Activated CD8-positive, alpha-beta memory T cell treated with anti-CD3 and anti-CD28 coated beads, Interleukin-2, amount 50 U/mL, for 24 hours (primary cell): Measurements from ENCODE around the gene JAZF1.
"Not testable (repeated sequence)": the region's sequence is repeated elsewhere in the genome, so short reads cannot be mapped to it uniquely, and the experiment has no call there.

Experiments
- DNase-seq: peaks from one replicate; pipeline ENCODE4 v3.0.0-alpha.2; 2020; ENCODE audit errors: extremely low read depth

Gene JAZF1

GRCh38 chr7:27941522-27941921, 239.1 kb downstream of the JAZF1 start:
- DNase-seq, result no peak

- no peak for DNase-seq
Observed at GRCh38 chr7:27940341-27940740, 240.3 kb downstream of the JAZF1 start.

GRCh38 chr7:27939893-27940292, 240.7 kb downstream of the JAZF1 start:
- DNase-seq, result no peak

- no peak for DNase-seq
Observed at GRCh38 chr7:27936768-27937102, 243.9 kb downstream of the JAZF1 start.

- no peak for DNase-seq
Observed at GRCh38 chr7:27936047-27936767, 244.4 kb downstream of the JAZF1 start.

- DNase-seq, result no peak
Observed at GRCh38 chr7:27933671-27934565, 246.7 kb downstream of the JAZF1 start.

GRCh38 chr7:27930910-27931476, 249.6 kb downstream of the JAZF1 start:
- no peak for DNase-seq

GRCh38 chr7:27929127-27929526, 251.5 kb downstream of the JAZF1 start:
- DNase-seq, result no peak

- no peak for DNase-seq
Observed at GRCh38 chr7:27928001-27928400, 252.6 kb downstream of the JAZF1 start.

- no peak for DNase-seq
Observed at GRCh38 chr7:27925573-27926201, 254.9 kb downstream of the JAZF1 start.

GRCh38 chr7:27923642-27923980, 257.0 kb downstream of the JAZF1 start:
- no peak for DNase-seq

GRCh38 chr7:27922907-27923641, 257.5 kb downstream of the JAZF1 start:
- no peak for DNase-seq

- DNase-seq, result not testable (repeated sequence)
Observed at GRCh38 chr7:27922389-27922788, 258.2 kb downstream of the JAZF1 start.

GRCh38 chr7:27921081-27921836, 259.3 kb downstream of the JAZF1 start:
- DNase-seq, result no peak

GRCh38 chr7:27920281-27920946, 260.2 kb downstream of the JAZF1 start:
- DNase-seq, result no peak

- no peak for DNase-seq
Observed at GRCh38 chr7:27918503-27918902, 262.1 kb downstream of the JAZF1 start.

GRCh38 chr7:27917774-27918314, 262.8 kb downstream of the JAZF1 start:
- DNase-seq, result no peak

- no peak for DNase-seq
Observed at GRCh38 chr7:27917119-27917518, 263.5 kb downstream of the JAZF1 start.

GRCh38 chr7:27916372-27916771, 264.2 kb downstream of the JAZF1 start:
- DNase-seq, result no peak

GRCh38 chr7:27914409-27914808, 266.2 kb downstream of the JAZF1 start:
- no peak for DNase-seq
